ENCODE measurements around the gene REEP3. TPM values are rescaled to one million over a fixed set of nuclear protein-coding genes. Genes with fewer than 3 reads are reported as not detected.
"Not testable (repeated sequence)": the region's sequence is repeated elsewhere in the genome, so short reads cannot be mapped to it uniquely, and the experiment has no call there.

Gene REEP3
- total RNA-seq, 1 donor: 127 TPM

GRCh38 chr10:63562857-63563256 lies 41.7 kb downstream of the REEP3 start:
- DNase-seq (ENCODE audit: low read depth): no peak
- TF ChIP-seq CTCF (IDR thresholded peaks at IDR 0.05; ENCODE audit: insufficient read depth, low read depth, low read length): no peak
- H3K4me3 ChIP-seq (ENCODE audit: low read depth, low read length): no peak overlapping the region

GRCh38 chr10:63563623-63564022 lies 42.4 kb downstream of the REEP3 start:
- no peak for TF ChIP-seq CTCF (IDR thresholded peaks at IDR 0.05; ENCODE audit: insufficient read depth, low read depth, low read length)
- no peak for DNase-seq (ENCODE audit: low read depth)
- H3K4me3 ChIP-seq (ENCODE audit: low read depth, low read length): no peak overlapping the region

GRCh38 chr10:63564731-63565130 lies 43.5 kb downstream of the REEP3 start:
- not testable (repeated sequence) for DNase-seq (ENCODE audit: low read depth); H3K4me3 ChIP-seq (ENCODE audit: low read depth, low read length)

GRCh38 chr10:63573068-63573697 lies 52.0 kb downstream of the REEP3 start:
- no peak overlapping the region for H3K4me3 ChIP-seq (ENCODE audit: low read depth, low read length)
- peak; percentile 82 for DNase-seq (ENCODE audit: low read depth)
- TF ChIP-seq CTCF (IDR thresholded peaks at IDR 0.05; ENCODE audit: insufficient read depth, low read depth, low read length): no peak

- no peak overlapping the region for H3K4me3 ChIP-seq (ENCODE audit: low read depth, low read length)
- no peak for TF ChIP-seq CTCF (IDR thresholded peaks at IDR 0.05; ENCODE audit: insufficient read depth, low read depth, low read length)
- no peak for DNase-seq (ENCODE audit: low read depth)
Observed at GRCh38 chr10:63574011-63574410, 52.8 kb downstream of the REEP3 start.

GRCh38 chr10:63576501-63576900 lies 55.3 kb downstream of the REEP3 start:
- no peak overlapping the region for H3K4me3 ChIP-seq (ENCODE audit: low read depth, low read length)
- TF ChIP-seq CTCF (IDR thresholded peaks at IDR 0.05; ENCODE audit: insufficient read depth, low read depth, low read length): no peak
- DNase-seq (ENCODE audit: low read depth): no peak

GRCh38 chr10:63578501-63578900 lies 57.3 kb downstream of the REEP3 start:
- no peak overlapping the region for H3K4me3 ChIP-seq (ENCODE audit: low read depth, low read length)

More at GRCh38 chr10:63578501-63578900, 57.3 kb downstream of the REEP3 start:
- no peak for DNase-seq (ENCODE audit: low read depth)
- TF ChIP-seq CTCF (IDR thresholded peaks at IDR 0.05; ENCODE audit: insufficient read depth, low read depth, low read length): no peak

Measured in fibroblast of villous mesenchyme (primary cell).